SKM-1 treated with dmso at 0.1 percent for 144 hours (cell line): ENCODE measurements around the gene TOM1.
"Not testable (repeated sequence)": the region's sequence is repeated elsewhere in the genome, so short reads cannot be mapped to it uniquely, and the experiment has no call there.

Experiments
- DNase-seq: peaks from one replicate; lab custom pipeline; 2025; ENCODE audit not compliant: unreplicated experiment; lab: John Stamatoyannopoulos, UW

TOM1 gene

GRCh38 chr22:35344956-35345690 lies 45.4 kb downstream of the TOM1 start:
- no peak for DNase-seq

DNA sequence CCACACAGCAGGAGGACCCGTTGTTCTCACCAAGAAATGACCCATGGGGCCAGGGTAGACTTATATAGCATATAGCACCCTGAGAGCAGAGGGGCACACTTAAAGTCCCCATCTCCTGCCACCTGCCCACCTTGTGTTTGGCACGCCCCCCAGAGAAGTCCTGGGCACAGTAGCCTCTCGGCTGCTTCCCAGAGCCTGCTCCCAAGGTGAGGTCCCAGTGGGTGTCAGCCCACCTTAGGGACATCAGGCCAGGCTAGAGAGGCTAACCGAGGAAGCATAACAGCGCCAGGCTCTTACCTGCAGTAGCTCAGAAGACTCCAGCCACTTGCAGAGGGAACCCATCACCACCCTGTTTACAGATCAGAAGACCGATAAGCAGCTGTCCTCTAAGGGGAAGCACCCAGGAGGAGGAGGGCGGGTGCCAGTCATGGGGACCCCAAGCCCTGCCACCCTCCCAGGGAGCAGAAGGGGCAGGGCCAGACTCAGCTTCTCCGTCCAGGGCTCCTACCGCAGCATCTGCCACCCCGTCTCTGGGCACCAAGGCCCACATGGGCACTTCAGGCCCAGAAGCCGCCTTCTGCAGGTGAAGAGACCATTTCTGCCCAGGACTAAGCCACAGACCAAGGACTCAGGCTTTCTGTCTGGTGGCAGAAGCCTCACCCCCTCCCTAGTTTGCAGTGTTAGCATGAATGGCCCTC lies 46.3 kb downstream of the TOM1 start:
- DNase-seq = no peak

GRCh38 chr22:35346596-35347220 lies 47.0 kb downstream of the TOM1 start:
- no peak for DNase-seq

- DNase-seq = no peak
Measured at GRCh38 chr22:35347462-35347861, 47.8 kb downstream of the TOM1 start.

DNA sequence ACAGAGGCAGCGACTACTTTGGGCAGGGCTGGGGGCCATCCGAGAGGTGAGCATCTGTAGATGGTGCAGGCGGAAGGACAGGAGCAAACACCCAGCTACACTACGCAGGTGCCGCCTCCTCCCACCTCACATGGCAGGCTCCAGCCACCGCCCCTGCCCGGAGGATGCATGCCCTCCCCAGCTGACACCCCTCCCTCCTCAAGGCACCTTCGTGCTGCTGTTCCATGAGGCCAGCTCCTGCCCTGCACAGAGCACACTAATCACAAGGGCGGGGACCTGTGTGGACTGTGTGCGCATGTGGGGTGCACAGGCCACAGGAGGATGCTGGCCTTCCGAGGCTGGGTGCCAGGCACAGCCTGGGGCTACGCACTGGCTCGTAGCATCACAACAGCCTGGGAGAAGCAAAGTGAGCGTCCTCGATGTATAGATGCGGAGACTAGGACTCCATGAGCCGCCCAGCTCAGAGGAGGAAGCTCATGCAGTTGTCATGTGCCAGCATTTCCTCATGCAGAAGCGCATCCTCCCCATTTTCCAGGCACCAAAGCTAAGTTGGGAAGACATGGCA lies 48.4 kb downstream of the TOM1 start:
- no peak for DNase-seq

DNA sequence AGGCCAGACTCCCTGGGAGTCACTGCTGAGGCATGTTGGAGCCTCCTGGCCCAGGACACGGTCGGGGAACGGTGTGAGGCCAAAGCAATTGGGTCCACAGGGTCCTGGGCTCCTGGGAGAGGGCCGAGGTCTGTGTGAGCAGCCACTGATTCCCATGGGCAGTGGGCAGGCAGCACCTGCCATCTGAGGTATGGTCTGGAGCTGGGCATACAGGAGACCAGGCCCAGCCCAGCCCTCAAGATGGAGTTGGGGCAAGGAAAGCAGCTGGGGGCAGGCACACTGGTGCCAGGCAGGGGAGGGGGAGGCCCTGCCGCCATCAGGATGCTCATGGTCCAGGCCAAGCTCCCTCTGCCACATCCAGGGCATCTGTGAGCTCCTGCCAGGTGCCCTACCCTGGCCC lies 49.0 kb downstream of the TOM1 start:
- no peak for DNase-seq

DNA sequence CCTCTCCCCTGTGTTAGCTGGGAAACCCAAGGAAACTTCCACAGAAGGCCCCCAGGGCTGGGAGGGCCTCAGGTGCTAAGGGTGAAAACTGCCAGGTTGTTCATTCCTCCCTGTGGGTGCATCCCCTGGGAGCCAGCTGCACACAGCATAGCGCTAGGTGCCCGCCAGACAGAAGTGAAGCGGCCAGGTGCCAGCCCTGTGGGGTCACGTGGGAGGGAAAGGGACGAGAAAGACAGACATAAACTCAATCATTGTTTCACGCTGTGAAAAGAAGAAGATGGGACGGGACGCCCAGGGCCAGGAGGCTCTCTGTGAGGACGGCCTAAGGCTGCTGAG lies 49.6 kb downstream of the TOM1 start:
- DNase-seq = no peak

DNA sequence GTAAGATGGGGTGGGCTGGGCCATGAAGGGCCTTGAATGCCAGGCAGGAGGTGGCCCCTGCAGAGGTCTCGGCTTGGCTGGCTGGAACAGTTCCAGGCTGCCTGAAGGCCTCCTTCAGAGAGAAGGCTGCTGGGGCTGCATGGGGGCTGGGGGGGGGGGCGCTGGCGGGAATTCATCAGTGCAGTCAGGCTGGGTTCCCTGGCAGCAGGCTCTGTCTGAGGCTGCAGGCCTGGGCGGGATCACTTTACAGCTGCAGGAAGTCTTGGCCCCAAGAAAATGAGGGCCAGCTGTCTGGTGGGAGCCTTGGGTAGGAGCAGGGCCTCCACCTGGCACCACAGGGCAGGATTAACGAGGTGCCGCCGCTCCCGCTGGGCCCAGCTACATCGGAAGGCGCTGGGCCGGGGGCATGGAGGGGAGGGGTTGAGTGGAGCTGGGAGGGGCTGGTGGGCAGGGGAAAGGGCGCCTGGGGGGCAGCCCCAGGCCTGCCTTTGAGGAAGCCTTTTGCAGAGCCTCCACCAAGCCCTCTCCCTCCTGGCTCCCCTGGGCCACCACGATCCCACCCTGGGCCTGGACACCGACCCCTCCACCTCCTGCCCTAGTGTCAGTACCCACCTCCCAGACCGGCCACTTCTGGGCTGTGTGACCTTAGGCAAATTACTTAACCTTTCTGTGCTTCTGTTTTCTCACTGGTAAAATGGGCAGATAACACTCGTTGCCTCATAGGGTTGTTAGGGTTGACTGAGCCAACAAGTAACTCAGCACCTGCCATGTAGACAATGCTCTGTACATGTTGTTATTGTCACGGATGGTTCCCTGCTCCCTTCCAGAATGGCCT lies 50.2 kb downstream of the TOM1 start:
- DNase-seq = no peak

- DNase-seq = peak; percentile 79
Measured at GRCh38 chr22:35350539-35351503, 51.1 kb downstream of the TOM1 start.

- DNase-seq = peak; percentile 62
Measured at GRCh38 chr22:35352214-35353111, 52.8 kb downstream of the TOM1 start.

GRCh38 chr22:35353318-35353717 lies 53.6 kb downstream of the TOM1 start:
- DNase-seq = no peak

GRCh38 chr22:35354068-35354467 lies 54.4 kb downstream of the TOM1 start:
- no peak for DNase-seq

- no peak for DNase-seq
Measured at GRCh38 chr22:35357883-35358621, 58.4 kb downstream of the TOM1 start.

DNA sequence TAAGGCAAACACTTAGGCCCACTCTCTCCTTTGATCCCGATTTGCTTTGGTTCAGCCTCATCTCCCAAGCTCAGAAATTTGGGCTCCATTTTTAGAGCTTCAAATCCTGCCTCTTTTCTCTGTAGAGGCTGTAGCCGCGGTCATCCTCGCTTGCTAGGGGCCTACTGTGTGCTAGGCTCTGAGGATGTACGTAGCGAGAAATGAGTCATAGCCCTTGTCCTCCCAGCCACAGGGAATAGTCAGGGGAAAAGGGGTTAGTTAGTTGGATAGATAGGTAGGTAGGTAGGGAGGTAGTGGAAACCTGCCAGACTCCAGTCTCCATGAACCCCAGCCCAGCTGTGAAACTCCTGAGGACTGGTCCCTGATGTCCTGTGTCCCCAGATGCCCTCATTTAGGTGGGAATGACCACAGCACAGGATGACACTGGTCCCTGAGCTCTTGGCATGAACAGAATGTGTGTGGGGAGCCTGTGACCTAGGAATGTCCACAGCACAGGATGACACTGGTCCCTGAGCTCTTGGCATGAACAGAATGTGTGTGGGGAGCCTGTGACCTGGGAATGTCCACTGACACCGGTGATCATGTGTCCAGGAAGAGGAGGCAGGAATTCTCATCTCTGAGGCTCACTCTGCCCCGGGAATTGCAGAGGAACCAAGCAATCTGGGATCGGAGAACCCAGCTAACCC lies 59.8 kb downstream of the TOM1 start:
- no peak for DNase-seq

DNA sequence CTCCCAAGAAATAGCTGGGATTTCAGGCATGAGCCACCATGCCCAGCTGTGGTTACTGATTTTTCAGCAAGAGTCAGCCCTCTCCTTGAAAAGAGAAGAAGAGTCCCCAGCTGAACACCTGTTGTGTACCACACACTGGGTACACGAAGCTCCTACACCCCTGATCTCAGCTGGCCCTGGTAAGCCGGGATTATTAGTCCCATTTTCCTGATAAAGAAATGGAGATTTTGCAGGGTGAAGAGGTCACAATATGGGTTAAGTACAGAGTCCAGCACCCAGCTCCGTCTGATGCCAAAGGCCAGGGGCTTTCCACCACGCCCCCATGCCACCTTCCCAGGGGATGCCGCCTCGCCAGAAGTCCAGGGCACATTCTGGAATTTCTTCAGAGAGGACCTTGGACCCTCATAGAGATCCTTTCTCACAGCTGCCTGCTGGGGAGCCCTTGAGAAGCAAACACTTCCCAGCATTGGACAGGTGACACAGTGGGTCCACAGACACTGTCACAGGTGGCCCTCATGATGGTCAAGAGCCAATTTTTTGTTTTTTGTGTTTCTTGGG lies 61.4 kb downstream of the TOM1 start:
- no peak for DNase-seq

- no peak for DNase-seq
Measured at GRCh38 chr22:35363566-35364086, 63.9 kb downstream of the TOM1 start.

DNA sequence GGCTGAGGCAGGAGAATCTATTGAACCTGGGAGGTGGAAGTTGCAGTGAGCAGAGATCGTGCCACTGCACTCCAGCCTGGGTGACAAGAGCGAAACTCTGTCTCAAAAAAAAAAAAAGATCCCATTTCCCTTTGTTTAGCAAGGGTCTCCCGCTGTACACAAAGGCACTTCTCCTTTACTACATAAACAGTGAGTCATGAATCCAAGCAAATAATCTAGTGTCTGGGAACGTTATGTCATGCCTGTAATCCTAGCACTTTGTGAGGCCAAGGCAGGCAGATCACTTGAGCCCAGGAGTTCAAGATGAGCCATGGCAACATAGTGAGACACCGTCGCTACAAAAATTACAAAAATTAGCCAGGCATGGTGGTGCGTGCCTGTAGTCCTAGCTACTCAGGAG lies 64.5 kb downstream of the TOM1 start:
- DNase-seq = not testable (repeated sequence)
